H1 (cell line): Measurements from ENCODE around the gene CRADD. TPM values are rescaled to one million over a fixed set of nuclear protein-coding genes. Genes with fewer than 3 reads are reported as not detected.

Experiments
- ATF2 ChIP-seq: IDR thresholded peaks from 2 replicates; pipeline ENCODE4 v1.6.1; 2012; ENCODE audit warnings: low read length, inconsistent platforms
- CHD1 ChIP-seq: IDR thresholded peaks from 2 replicates; pipeline ENCODE4 v1.6.1; 2012; ENCODE audit warnings: low read depth, low read length, improper control_type of control experiment
- CTBP2 ChIP-seq: IDR thresholded peaks from 2 replicates; pipeline ENCODE4 v1.7.0; 2011; ENCODE audit warnings: borderline replicate concordance, mild to moderate bottlenecking, moderate library complexity, mixed read lengths, low read length; ENCODE audit not compliant: insufficient read depth, insufficient read length
- SIRT6 ChIP-seq: IDR thresholded peaks from one replicate; pipeline ENCODE4 v1.7.1; 2012; ENCODE audit warnings: low read length, inconsistent platforms
- SP2 ChIP-seq: IDR thresholded peaks from 2 replicates; pipeline ENCODE4 v1.6.1; 2012; ENCODE audit warnings: mild to moderate bottlenecking, low read length, inconsistent platforms
- TBP ChIP-seq: IDR thresholded peaks from 2 replicates; pipeline ENCODE4 v1.6.1; 2011; ENCODE audit warnings: low read depth, low read length, improper control_type of control experiment
- USF2 ChIP-seq: IDR thresholded peaks from 2 replicates; pipeline ENCODE4 v1.6.1; 2011; ENCODE audit warnings: low read length, improper control_type of control experiment
- polyA plus RNA-seq, 7 experiments: library from polyadenylated mRNA; depleted of rRNA in 3 of 7; stranded (reverse) in 5 of 7; unstranded in 2 of 7; fragments of >200 nt in 5 of 7; fragments of 200-250 nt in 2 of 7; gene quantifications; 1 replicate in 5 of 7; 2 replicates in 1 of 7; 4 replicates in 1 of 7; pipeline versions ENCODE4 v1.2.1 to v1.2.3, GENCODE V29; 2011 to 2013; ENCODE audit warnings: missing spikeins in 2 of 7, mixed read lengths in 2 of 7
- total RNA-seq: library from RNA; stranded (reverse); fragmentation: NEBNext Ultra II Directional; extraction: Animal tissue kit (Norgen Biotek cat#: 25700); gene quantifications from 2 replicates; pipeline ENCODE4 v1.2.1, GENCODE V29; 2021

The CRADD gene
- total and polyA plus RNA-seq, 2 of the 8 experiments (the other 6 are each of a cell fraction or from before 2014, with no cell fraction given), result 8.1 to 15.4 TPM

DNA sequence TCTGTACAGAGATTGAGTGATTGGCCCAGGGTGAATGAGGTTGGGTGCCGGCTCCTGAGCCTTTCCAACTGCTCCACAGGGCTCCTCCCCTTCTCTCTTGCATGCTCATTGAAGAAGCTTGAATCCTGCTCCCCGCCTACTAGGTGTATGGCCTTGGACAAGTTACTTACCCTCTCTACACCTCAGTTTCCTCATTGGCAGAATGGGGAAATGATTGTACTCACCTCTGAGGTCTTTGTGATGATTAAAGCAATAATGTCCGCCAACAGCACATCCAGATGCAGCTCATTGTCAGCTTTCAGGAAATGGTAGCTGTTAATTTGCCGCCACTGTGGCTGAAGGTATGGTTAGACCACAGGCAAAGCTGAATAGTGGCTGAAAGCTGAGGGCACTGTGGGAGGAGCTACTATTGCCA, 174.1 kb downstream of the CRADD start (continued):
- TF ChIP-seq CTBP2 (no peak), TBP (no peak), CHD1 (no peak), ATF2 (no peak), SP2 (no peak), USF2 (no peak), SIRT6 (no peak)
